Sigmoid colon (tissue), 7 donors: ENCODE measurements around the gene CASKIN1. TPM values are rescaled to one million over a fixed set of nuclear protein-coding genes. Genes with fewer than 3 reads are reported as not detected.
"Not testable (repeated sequence)": the region's sequence is repeated elsewhere in the genome, so short reads cannot be mapped to it uniquely, and the experiment has no call there.

ENCODE experiments used
- DNase-seq: peaks from one replicate; pipeline ENCODE4 v3.0.0-alpha.2; 2019
- H3K27ac ChIP-seq, 4 donors: fragments of 200-600 bp; sonication (generic); one replicate each; pipeline ENCODE4 v1.5.1; 2016 to 2019; ENCODE audit warnings: mild to moderate bottlenecking in 1 of 4
- H3K27me3 ChIP-seq, 3 donors: fragments of 200-600 bp; sonication (generic); one replicate each; pipeline ENCODE4 v1.5.1; 2019; ENCODE audit warnings: mild to moderate bottlenecking in 1 of 3
- H3K36me3 ChIP-seq, 4 donors: fragments of 200-600 bp; sonication (generic); one replicate each; pipeline ENCODE4 v1.5.1; 2016 to 2019
- H3K4me1 ChIP-seq, 4 donors: fragments of 200-600 bp; sonication (generic); one replicate each; pipeline ENCODE4 v1.5.1; 2017 to 2019
- H3K4me3 ChIP-seq, 4 donors: fragments of 200-600 bp; sonication (generic); one replicate each; pipeline ENCODE4 v1.5.1; 2017 to 2019; ENCODE audit warnings: mild to moderate bottlenecking in 2 of 4, moderate library complexity in 1 of 4
- H3K9me3 ChIP-seq, 4 donors: fragments of 200-600 bp in 3 of 4; sonication (generic) in 3 of 4; one replicate each; pipeline versions ENCODE4 v1.5.1 to v1.6.1; 2013 to 2019
- EP300 ChIP-seq, 4 donors: sonication (generic); formaldehyde crosslinking; IDR thresholded peaks; one replicate each; pipeline ENCODE4 v1.6.1; 2017; ENCODE audit warnings: antibody characterized with exemption in 4 of 4
- POLR2A ChIP-seq, 2 donors: fragments of 450-650 bp; IDR thresholded peaks; one replicate each; pipeline ENCODE4 v1.6.1; 2016; ENCODE audit warnings: antibody characterized with exemption in 2 of 2, mild to moderate bottlenecking in 2 of 2, moderate library complexity in 2 of 2
- POLR2AphosphoS5 ChIP-seq, 4 donors: sonication (generic); formaldehyde crosslinking; IDR thresholded peaks; one replicate each; pipeline ENCODE4 v1.6.1; 2017; ENCODE audit warnings: antibody characterized with exemption in 4 of 4
- WGBS, 2 donors: extraction: QIAGEN DNeasy Blood & Tissue Kit; methylation state at CpG; one replicate each; pipeline ENCODE4 v1.1.7; 2013; 5-methylcytosine and 5-hydroxymethylcytosine counted together
- intact Hi-C: fragments of 100-400 bp; cut with DNase I; formaldehyde crosslinking; loops from one replicate; pipeline ENCODE4 v1.15.1; 2023
- polyA plus RNA-seq, 3 donors: library from polyadenylated mRNA; stranded (reverse); fragments of 200-250 nt; gene quantifications; one replicate each; pipeline ENCODE4 v1.2.3, GENCODE V29; 2013
- total RNA-seq, 4 donors: library from RNA; depleted of rRNA; stranded (reverse); fragments of >200 nt; gene quantifications; one replicate each; pipeline ENCODE4 v1.1.0, GENCODE V29; 2016
- TF ChIP-seq, protein P1 (sequence below), 4 experiments: fragments of 450-650 bp in 3 of 4; fragments of 200-600 bp in 1 of 4; IDR thresholded peaks; one replicate each; pipeline ENCODE4 v1.5.1; 2016 to 2019; ENCODE audit warnings: antibody characterized with exemption in 4 of 4, mild to moderate bottlenecking in 3 of 4, moderate library complexity in 2 of 4
- donor health status: healthy with polysubstance abuse.
- donor health status: Bipolar disorder and iron deficiency.
- donor health status: healthy.

Gene CASKIN1
- total and polyA plus RNA-seq, 7 donors = under 0.01 to 0.55 (median 0.31) TPM; not detected in 1

DNA sequence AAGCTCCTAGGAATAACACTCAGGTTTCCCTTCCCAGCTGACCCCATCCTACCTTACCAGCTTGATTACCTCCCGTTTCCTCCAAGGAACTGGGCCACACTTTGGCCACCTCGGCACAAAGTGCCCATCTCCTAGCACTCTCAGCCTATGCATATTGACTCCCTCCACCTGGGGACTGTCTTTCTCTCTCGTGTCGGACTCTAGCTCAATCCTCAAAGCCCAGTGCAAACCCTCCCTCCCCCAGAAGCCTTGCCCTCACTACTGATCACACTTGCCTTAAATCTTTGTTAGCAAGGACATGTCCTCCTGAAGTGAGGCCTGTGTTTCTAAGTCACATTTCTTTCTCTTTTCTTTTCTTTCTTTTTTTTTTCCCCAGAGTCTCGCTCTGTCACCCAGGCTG lies 50.6 kb downstream of the CASKIN1 start:
- no peak for TF ChIP-seq EP300 (IDR thresholded peaks at IDR 0.05)
- no peak for TF ChIP-seq POLR2A (IDR thresholded peaks at IDR 0.05)
- no peak for TF ChIP-seq POLR2AphosphoS5 (IDR thresholded peaks at IDR 0.05)
- TF ChIP-seq, protein P1, sequence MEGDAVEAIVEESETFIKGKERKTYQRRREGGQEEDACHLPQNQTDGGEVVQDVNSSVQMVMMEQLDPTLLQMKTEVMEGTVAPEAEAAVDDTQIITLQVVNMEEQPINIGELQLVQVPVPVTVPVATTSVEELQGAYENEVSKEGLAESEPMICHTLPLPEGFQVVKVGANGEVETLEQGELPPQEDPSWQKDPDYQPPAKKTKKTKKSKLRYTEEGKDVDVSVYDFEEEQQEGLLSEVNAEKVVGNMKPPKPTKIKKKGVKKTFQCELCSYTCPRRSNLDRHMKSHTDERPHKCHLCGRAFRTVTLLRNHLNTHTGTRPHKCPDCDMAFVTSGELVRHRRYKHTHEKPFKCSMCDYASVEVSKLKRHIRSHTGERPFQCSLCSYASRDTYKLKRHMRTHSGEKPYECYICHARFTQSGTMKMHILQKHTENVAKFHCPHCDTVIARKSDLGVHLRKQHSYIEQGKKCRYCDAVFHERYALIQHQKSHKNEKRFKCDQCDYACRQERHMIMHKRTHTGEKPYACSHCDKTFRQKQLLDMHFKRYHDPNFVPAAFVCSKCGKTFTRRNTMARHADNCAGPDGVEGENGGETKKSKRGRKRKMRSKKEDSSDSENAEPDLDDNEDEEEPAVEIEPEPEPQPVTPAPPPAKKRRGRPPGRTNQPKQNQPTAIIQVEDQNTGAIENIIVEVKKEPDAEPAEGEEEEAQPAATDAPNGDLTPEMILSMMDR (IDR thresholded peaks at IDR 0.05) = no peak
- intact Hi-C loops = no loop called here
- no peaks in the 10 kb centered on the region for H3K36me3 ChIP-seq
- DNase-seq = no peak
- H3K9me3 ChIP-seq = no peaks in the 10 kb centered on the region
- no peaks in the 10 kb centered on the region for H3K27me3 ChIP-seq
- H3K4me1 ChIP-seq = peaks cover 0 to 32% (median 28%) of the 10 kb centered on the region in 4 donors
- no peak overlapping the region for H3K27ac ChIP-seq
- WGBS, 2 donors = 89 to 90% methylated on average over 5 of the region's 5 CpGs
- H3K4me3 ChIP-seq = no peak overlapping the region

DNA sequence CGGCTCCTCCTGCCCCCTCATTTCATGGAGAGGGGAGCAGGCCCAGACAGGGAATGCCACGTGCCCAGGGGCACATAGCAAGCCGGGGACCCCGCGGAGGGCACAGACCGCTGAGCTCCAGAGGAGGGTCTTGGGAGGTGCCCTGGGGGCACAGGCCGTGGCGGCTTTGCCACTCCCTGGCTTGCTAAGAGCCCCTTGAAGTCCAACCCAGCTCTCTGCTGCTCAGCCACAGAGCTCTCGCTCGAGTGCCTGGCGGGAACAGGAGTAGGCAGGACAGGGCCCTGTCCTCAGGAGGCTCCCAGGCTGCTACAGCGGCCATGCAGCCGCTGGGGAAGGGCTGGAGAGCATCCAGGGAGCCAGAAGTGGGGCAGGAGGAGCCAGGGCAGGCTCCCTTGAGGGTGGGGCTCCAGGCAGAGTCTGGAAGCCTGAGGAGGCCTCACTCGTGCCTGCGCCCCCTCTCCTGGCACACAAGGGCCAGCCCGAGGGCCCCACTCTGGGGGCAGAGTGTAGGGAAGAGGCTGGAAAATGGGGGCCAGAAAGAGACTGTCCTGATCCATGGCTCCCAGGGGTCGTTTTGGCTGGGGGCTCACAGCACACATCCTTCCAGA lies 52.4 kb downstream of the CASKIN1 start:
- DNase-seq = no peak
- Histone ChIP-seq H3K27me3 (no peaks in the 10 kb centered on the region), H3K27ac (no peak overlapping the region), H3K4me3 (no peak overlapping the region), H3K9me3 (no peaks in the 10 kb centered on the region), H3K36me3 (no peaks in the 10 kb centered on the region), H3K4me1 (peaks cover 0 to 22% (median 15%) of the 10 kb centered on the region in 4 donors)
- TF ChIP-seq EP300 (IDR thresholded peaks at IDR 0.05) (no peak), POLR2A (IDR thresholded peaks at IDR 0.05) (no peak), POLR2AphosphoS5 (IDR thresholded peaks at IDR 0.05) (no peak)
- intact Hi-C loops = no loop called here
- WGBS, 2 donors = 81 to 87% methylated on average over 17 of the region's 17 CpGs

DNA sequence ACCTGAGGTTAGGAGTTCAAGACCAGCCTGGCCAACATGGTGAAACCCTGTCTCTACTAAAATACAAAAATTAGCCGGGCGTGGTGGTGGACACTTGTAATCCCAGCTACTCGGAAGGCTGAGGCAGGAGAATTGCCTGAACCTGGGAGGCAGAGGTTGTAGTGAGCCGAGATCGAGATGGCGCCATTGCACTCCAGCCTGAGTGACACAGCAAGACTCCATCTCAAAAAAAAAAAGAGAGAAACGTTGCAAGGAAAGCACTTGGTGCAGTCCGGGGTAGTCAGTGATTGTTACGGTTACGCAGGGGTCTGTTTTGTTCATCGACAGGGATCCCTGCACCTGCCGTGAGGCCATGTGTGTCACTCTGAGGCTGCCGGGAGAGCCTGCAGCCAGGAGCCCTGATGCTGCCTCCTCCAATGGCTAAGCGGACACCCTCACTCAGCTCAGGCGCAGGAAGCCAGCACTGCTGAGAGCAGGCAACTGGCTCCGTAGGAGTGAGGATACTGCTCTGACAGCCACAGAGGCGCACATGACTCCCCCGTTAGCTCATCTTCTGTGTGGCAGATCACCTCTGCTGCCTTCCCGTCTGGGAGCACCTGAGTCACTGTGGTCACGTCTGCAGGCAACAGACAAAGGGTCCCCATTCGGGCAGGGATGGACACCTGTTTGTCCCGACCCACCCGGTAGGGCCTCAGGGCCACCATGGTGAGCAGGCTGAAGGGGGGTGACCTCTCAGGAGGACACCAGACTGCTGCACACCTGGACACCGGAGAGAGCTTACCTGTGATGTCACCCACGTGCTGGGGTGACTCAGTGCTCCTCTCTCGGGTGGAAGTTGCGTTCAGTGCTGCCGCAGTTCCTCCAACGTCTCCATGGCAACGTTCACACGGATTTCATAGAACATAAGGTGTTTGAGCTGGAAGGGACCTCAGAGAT lies 53.2 kb downstream of the CASKIN1 start:
- no peak for DNase-seq
- no peaks in the 10 kb centered on the region for H3K36me3 ChIP-seq
- 77 to 79% methylated on average over 31 of the region's 31 CpGs for WGBS, 2 donors
- H3K9me3 ChIP-seq = no peaks in the 10 kb centered on the region
- no peak overlapping the region for H3K27ac ChIP-seq
- TF ChIP-seq POLR2A (IDR thresholded peaks at IDR 0.05) (no peak), EP300 (IDR thresholded peaks at IDR 0.05) (no peak), POLR2AphosphoS5 (IDR thresholded peaks at IDR 0.05) (no peak)
- TF ChIP-seq, protein P1 (IDR thresholded peaks at IDR 0.05) = no peak
- H3K4me1 ChIP-seq = peaks cover 0 to 16% (median 9%) of the 10 kb centered on the region in 4 donors
- H3K4me3 ChIP-seq = no peak overlapping the region
- intact Hi-C loops = no loop called here
- H3K27me3 ChIP-seq = no peaks in the 10 kb centered on the region

DNA sequence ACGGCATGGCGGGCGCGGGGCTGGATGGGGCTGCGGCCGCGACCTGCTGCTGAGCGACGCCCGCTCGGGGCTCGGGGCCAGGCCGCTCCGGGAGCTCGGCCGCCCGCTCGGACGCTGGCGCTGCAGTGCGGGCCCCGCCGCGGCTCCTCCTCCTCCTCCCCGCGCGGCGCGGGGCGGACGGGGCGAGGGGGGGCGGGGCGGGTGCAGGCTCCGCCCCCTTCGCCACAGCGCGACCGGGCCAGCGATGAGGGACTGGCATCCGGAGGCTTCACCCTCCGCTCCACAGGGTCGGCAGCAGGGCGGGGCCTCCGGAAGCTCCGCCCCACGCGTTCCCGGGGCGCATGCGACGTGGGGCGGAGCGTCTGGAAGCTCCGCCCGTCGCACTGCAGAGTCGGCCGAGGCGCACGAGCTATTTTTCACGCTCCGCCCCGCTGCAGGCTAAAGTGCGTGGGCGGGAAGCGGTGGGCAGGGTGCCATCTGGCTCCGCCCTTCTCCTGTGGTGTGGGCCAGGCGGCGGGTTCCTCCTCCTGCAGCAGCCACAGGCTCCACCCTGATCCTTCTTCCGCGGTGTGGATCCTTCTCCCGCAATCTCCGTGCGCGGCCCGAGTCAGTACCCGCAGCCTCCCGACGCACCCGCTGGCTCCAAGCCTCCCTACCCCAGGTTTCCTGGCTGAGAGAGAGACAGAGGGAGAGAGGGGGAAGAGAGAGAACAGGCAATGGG lies 60.5 kb downstream of the CASKIN1 start, which contains the start of gene PKD1:
Gene PKD1 (minus strand): TSS at position 129 of the 721 bp plus-strand sequence. CDS start 209 bp downstream, outside the sequence.
- peaks cover 0 to 32% (median 22%) of the 10 kb centered on the region in 4 donors for H3K4me1 ChIP-seq
- H3K27ac ChIP-seq = peak within 1 kb of the TSS; percentile 87 to 89 (median 88)
- DNase-seq = peak; percentile 98
- H3K36me3 ChIP-seq, H3K9me3 ChIP-seq, H3K27me3 ChIP-seq, intact Hi-C loops: not testable (repeated sequence)
- TF ChIP-seq POLR2AphosphoS5 (IDR thresholded peaks at IDR 0.05) = peak; percentile 22 to 71 (median 64)
- TF ChIP-seq EP300 (IDR thresholded peaks at IDR 0.05) = peak in 1 of 4 donors; percentile 60
- H3K4me3 ChIP-seq = peak within 1 kb of the TSS; percentile 57 to 64 (median 60)
- 0% methylated on average over 73 to 74 of the region's 81 CpGs for WGBS, 2 donors

DNA sequence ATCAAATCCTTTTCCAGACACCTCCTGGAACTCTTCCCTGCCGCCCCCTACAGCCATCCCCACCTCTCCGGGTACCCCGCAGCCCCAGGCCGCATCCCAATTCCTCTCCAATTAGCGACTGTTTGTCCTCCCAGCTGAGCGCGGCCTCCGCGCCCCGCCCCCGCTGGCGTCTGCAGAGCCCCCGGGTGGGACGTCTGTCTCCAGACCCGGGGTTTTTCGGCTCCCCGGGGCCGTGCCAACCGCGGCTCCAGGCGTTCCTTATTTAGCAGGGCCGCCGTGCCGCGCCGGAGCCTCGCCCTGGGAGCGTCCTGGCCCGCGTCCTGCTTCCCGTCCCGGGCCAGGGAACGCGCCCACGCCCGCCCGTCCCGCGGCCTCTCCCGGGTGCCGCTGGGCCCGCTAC lies 61.3 kb downstream of the CASKIN1 start:
- peak; percentile 80 for DNase-seq
- Histone ChIP-seq H3K4me3 (peak overlapping the region; percentile 57 to 64 (median 60)), H3K27ac (peak overlapping the region; percentile 87 to 89 (median 88)), H3K4me1 (peaks cover 0 to 37% (median 26%) of the 10 kb centered on the region in 4 donors)
- H3K9me3 ChIP-seq, H3K36me3 ChIP-seq, intact Hi-C loops, H3K27me3 ChIP-seq: not testable (repeated sequence)
- 0% methylated on average over 37 of the region's 42 CpGs for WGBS, 2 donors
- peak in 2 of 4 donors; percentile 8 to 21 for TF ChIP-seq POLR2AphosphoS5 (IDR thresholded peaks at IDR 0.05)

DNA sequence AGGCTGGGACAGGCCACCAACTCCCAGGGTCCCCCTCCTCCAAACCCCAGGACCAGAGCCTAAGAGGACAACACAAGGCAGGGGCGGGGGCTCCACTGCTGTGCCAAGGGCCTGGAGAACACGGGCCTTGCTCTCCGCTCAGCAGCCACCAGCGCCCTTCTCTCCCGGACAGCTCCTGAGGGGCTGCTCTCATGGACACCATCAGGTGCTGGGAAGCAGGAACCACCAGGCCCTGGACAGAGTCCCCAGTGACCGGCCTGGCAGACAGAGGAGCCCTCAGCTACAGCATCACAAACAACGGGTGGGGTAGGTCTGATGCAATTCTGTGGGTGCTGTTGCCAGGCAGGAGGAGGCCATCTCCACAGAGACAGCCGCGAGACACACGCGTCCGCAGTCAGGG lies 62.6 kb downstream of the CASKIN1 start:
- H3K36me3 ChIP-seq, H3K9me3 ChIP-seq, H3K27me3 ChIP-seq, intact Hi-C loops: not testable (repeated sequence)
- peak; percentile 82 for DNase-seq
- Histone ChIP-seq H3K4me1 (peaks cover 0 to 47% (median 31%) of the 10 kb centered on the region in 4 donors), H3K4me3 (peak overlapping the region; percentile 18 to 40 (median 33)), H3K27ac (peak overlapping the region; percentile 80 to 89 (median 84))
- 72 to 78% methylated on average over 7 of the region's 12 CpGs for WGBS, 2 donors

DNA sequence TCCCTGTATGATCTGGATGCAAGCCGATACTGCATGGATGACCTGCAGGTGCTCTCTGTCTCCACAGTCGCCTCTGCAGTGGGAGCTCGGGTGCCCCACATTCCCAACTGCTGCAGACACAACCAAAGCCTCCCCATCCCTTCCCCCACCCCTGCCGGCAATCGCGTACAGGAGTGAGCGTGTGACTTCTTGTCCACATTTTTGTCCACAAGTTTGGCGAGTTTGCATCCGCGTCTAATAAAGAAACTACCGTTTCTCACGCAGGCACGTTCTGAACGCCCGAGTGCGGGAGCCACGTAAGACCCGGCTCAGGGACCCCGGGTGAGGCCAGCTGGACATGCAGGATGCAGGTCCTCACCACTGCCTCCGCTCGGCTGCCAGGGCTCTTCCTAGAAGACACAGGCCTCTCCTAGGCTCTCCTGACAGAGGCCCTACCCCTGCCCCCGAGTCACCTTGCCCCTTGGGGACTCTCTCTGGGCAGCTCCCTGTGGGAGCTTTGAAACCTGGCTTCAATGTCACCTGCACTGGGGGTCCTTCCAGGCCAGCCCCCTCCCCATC lies 66.4 kb downstream of the CASKIN1 start:
- H3K4me3 ChIP-seq = peak overlapping the region in 3 of 4 donors; percentile 11 to 28 (median 24)
- WGBS, 2 donors = 74 to 84% methylated on average over 22 of the region's 22 CpGs
- intact Hi-C loops, H3K27me3 ChIP-seq, H3K36me3 ChIP-seq, H3K9me3 ChIP-seq, DNase-seq: not testable (repeated sequence)
- H3K4me1 ChIP-seq = peaks cover 2 to 73% (median 58%) of the 10 kb centered on the region in 4 donors
- H3K27ac ChIP-seq = peak overlapping the region; percentile 80 to 89 (median 84)
